HepG2 (cell line): ENCODE results near the gene RTP2. TPM values are rescaled to one million over a fixed set of nuclear protein-coding genes. Genes with fewer than 3 reads are reported as not detected.

ENCODE experiments used
- CREB3 ChIP-seq: sonication (generic); formaldehyde crosslinking; IDR thresholded peaks from 2 replicates; pipeline ENCODE4 v1.5.0; 2020; ENCODE audit warnings: missing genetic modification reagents
- ETS1 ChIP-seq: sonication (generic); formaldehyde crosslinking; IDR thresholded peaks from 2 replicates; pipeline ENCODE4 v1.4.0; 2020; ENCODE audit warnings: missing genetic modification reagents
- FOSL2 ChIP-seq: sonication (generic); formaldehyde crosslinking; IDR thresholded peaks from 2 replicates; pipeline ENCODE4 v1.4.0; 2020; ENCODE audit warnings: missing genetic modification reagents
- GATAD2A ChIP-seq: IDR thresholded peaks from 2 replicates; pipeline ENCODE4 v1.6.1; 2016
- KMT2A ChIP-seq: sonication (generic); formaldehyde crosslinking; IDR thresholded peaks from 2 replicates; pipeline ENCODE4 v1.4.0; 2020; ENCODE audit warnings: missing genetic modification reagents
- MAFF ChIP-seq: IDR thresholded peaks from 2 replicates; pipeline ENCODE4 v1.6.1; 2011; ENCODE audit warnings: low read depth, low read length, improper control_type of control experiment
- MIER3 ChIP-seq: IDR thresholded peaks from 2 replicates; pipeline ENCODE4 v1.6.1; 2016; ENCODE audit warnings: missing compliant biosample characterization, borderline replicate concordance
- MXI1 ChIP-seq: IDR thresholded peaks from 3 replicates; pipeline ENCODE4 v1.6.1; 2012; ENCODE audit warnings: low read depth, low read length, inconsistent platforms, borderline replicate concordance
- NAIF1 ChIP-seq: sonication (generic); formaldehyde crosslinking; IDR thresholded peaks from 2 replicates; pipeline ENCODE4 v1.5.0; 2020; ENCODE audit warnings: mild to moderate bottlenecking, missing genetic modification reagents, borderline replicate concordance
- PATZ1 ChIP-seq: sonication (generic); formaldehyde crosslinking; IDR thresholded peaks from 2 replicates; pipeline ENCODE4 v1.4.0; 2020; ENCODE audit warnings: missing genetic modification reagents
- POLR2AphosphoS5 ChIP-seq: IDR thresholded peaks from 2 replicates; pipeline ENCODE4 v1.6.1; 2012; ENCODE audit warnings: low read depth, low read length
- REL ChIP-seq: sonication (generic); formaldehyde crosslinking; conservative IDR thresholded peaks from 2 replicates; pipeline ENCODE4 v1.8.0; 2022; ENCODE audit warnings: mild to moderate bottlenecking, missing genetic modification reagents, moderate library complexity
- SIX1 ChIP-seq: sonication (generic); formaldehyde crosslinking; IDR thresholded peaks from 2 replicates; pipeline ENCODE4 v1.4.0; 2020; ENCODE audit warnings: missing genetic modification reagents, borderline replicate concordance
- SOX13 ChIP-seq, 3 experiments: fragments of 450-650 bp in 1 of 3; sonication (generic) in 1 of 3; formaldehyde crosslinking in 1 of 3; IDR thresholded peaks in 2 of 3; conservative IDR thresholded peaks in 1 of 3; 2 replicates each; pipeline versions ENCODE4 v1.5.0 to v1.6.1; 2016 to 2020; ENCODE audit warnings: antibody characterized with exemption in 1 of 3, mild to moderate bottlenecking in 1 of 3, missing compliant biosample characterization in 1 of 3, missing genetic modification reagents in 1 of 3, moderate library complexity in 1 of 3
- THAP9 ChIP-seq: sonication (generic); formaldehyde crosslinking; IDR thresholded peaks from 2 replicates; pipeline ENCODE4; 2020; ENCODE audit warnings: missing genetic modification reagents, mild to moderate bottlenecking, borderline replicate concordance
- ZNF136 ChIP-seq: sonication (generic); formaldehyde crosslinking; IDR thresholded peaks from 2 replicates; pipeline ENCODE4 v1.8.1; 2022; ENCODE audit warnings: low read depth, mild to moderate bottlenecking, moderate library complexity, missing genetic modification reagents
- ZNF337 ChIP-seq: sonication (generic); formaldehyde crosslinking; IDR thresholded peaks from 2 replicates; pipeline ENCODE4 v1.5.1; 2020; ENCODE audit warnings: missing genetic modification reagents, low read depth, mild to moderate bottlenecking, borderline replicate concordance
- ZNF503 ChIP-seq: sonication (generic); formaldehyde crosslinking; IDR thresholded peaks from 2 replicates; pipeline ENCODE4 v1.4.0; 2020; ENCODE audit warnings: missing genetic modification reagents
- ZNF816 ChIP-seq: sonication (generic); formaldehyde crosslinking; IDR thresholded peaks from 2 replicates; pipeline ENCODE4 v1.8.0; 2022; ENCODE audit warnings: missing genetic modification reagents, mild to moderate bottlenecking, borderline replicate concordance
- polyA plus RNA-seq, 8 experiments: library from polyadenylated mRNA; depleted of rRNA in 3 of 8; stranded (reverse) in 7 of 8; unstranded in 1 of 8; fragments of >200 nt; fragmentation: Illumina TruSeq in 4 of 8; extraction: Trizol in 4 of 8; gene quantifications; 2 replicates each; pipeline versions ENCODE4 v1.2.1 to v1.2.3, GENCODE V29; 2011 to 2016; ENCODE audit warnings: low read depth in 4 of 8, missing spikeins in 1 of 8, mixed read lengths in 1 of 8; ENCODE audit not compliant: insufficient read depth in 1 of 8
- total RNA-seq, 5 experiments: library from RNA; depleted of rRNA; stranded (reverse); fragments of >200 nt; fragmentation: Illumina TruSeq; extraction: Trizol; gene quantifications; 2 replicates each; pipeline ENCODE4 v1.2.3, GENCODE V29; 2016; ENCODE audit warnings: low read depth in 1 of 5

The RTP2 gene
- total and polyA plus RNA-seq, 2 of the 13 experiments (the other 11 are each of a cell fraction or from before 2014, with no cell fraction given), result not detected

GRCh38 chr3:187750513-187751123, 48.3 kb upstream of the RTP2 start (continued):
- TF ChIP-seq PATZ1 (CRISPR knock-in tag) (0 out of 2 replicates have a peak, but pooled peaks have one; percentile 19), THAP9 (CRISPR knock-in tag) (0 out of 2 replicates have a peak, but pooled peaks have one; percentile 9), SIX1 (CRISPR knock-in tag) (peak; percentile 47; the same call in 1 of the 2 replicates), GATAD2A (CRISPR knock-in tag) (peak; percentile 94), ZNF816 (CRISPR knock-in tag) (0 out of 2 replicates have a peak, but pooled peaks have one; percentile 27), NAIF1 (CRISPR knock-in tag) (peak; percentile 55; the same call in 1 of the 2 replicates), MXI1 (0 out of 3 replicates have a peak, but pooled peaks have one; percentile 9), FOSL2 (CRISPR knock-in tag) (peak; percentile 6; the same call in 1 of the 2 replicates), ETS1 (CRISPR knock-in tag) (peak; percentile 29; the same call in 1 of the 2 replicates), POLR2AphosphoS5 (peak; percentile 83), KMT2A (CRISPR knock-in tag) (peak; percentile 32; the same call in 1 of the 2 replicates), SOX13 (IDR thresholded peaks at IDR 0.05) (peak; percentile 28; the same call in 1 of the 2 replicates), SOX13 (CRISPR knock-in tag; conservative IDR thresholded peaks at IDR 0.05 in 1 of 2, IDR thresholded peaks at IDR 0.05 in 1 of 2) (peak in 1 of 2 experiments; percentile 57; a peak in 1 of 4 replicates), REL (no peak), ZNF503 (peak; percentile 71; the same call in 1 of the 2 replicates), CREB3 (CRISPR knock-in tag) (peak; percentile 59; the same call in 1 of the 2 replicates), MIER3 (CRISPR knock-in tag) (peak; percentile 58; the same call in 1 of the 2 replicates), ZNF136 (0 out of 2 replicates have a peak, but pooled peaks have one; percentile 72), ZNF337 (CRISPR knock-in tag) (0 out of 2 replicates have a peak, but pooled peaks have one; percentile 46), MAFF (peak; percentile 94)
